GM12801 (cell line): ENCODE results near the gene SLC2A2.

Experiments
- TF ChIP-seq, protein P1 (sequence below): IDR thresholded peaks from one replicate; pipeline ENCODE4 v1.5.1; 2011; ENCODE audit warnings: control low read depth; ENCODE audit not compliant: insufficient read length; ENCODE audit errors: extremely low read depth

Gene SLC2A2

DNA sequence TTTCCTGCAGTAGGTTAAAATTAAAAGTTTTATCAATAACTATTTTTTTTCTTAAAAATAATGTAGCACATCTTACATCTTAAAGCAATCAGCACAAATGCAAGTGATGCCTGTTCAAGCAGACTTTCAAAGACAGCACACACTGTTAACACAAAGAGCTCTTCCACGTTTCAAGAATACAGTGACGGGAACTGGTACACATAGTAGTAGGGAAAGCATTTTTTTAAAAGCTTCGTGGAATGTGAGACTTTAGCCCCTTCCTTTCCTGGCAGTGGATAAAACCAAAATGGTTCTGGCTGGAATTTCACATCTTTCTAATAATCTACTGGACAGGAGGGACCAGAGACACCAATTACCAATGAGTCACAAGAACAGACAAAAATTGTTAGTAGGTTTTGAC lies 33.5 kb upstream of the SLC2A2 start:
- TF ChIP-seq, protein P1, sequence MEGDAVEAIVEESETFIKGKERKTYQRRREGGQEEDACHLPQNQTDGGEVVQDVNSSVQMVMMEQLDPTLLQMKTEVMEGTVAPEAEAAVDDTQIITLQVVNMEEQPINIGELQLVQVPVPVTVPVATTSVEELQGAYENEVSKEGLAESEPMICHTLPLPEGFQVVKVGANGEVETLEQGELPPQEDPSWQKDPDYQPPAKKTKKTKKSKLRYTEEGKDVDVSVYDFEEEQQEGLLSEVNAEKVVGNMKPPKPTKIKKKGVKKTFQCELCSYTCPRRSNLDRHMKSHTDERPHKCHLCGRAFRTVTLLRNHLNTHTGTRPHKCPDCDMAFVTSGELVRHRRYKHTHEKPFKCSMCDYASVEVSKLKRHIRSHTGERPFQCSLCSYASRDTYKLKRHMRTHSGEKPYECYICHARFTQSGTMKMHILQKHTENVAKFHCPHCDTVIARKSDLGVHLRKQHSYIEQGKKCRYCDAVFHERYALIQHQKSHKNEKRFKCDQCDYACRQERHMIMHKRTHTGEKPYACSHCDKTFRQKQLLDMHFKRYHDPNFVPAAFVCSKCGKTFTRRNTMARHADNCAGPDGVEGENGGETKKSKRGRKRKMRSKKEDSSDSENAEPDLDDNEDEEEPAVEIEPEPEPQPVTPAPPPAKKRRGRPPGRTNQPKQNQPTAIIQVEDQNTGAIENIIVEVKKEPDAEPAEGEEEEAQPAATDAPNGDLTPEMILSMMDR = no peak

- TF ChIP-seq, protein P1 = no peak
These were observed 32.5 kb upstream of the SLC2A2 start for GRCh38 chr3:171058873-171059603.

DNA sequence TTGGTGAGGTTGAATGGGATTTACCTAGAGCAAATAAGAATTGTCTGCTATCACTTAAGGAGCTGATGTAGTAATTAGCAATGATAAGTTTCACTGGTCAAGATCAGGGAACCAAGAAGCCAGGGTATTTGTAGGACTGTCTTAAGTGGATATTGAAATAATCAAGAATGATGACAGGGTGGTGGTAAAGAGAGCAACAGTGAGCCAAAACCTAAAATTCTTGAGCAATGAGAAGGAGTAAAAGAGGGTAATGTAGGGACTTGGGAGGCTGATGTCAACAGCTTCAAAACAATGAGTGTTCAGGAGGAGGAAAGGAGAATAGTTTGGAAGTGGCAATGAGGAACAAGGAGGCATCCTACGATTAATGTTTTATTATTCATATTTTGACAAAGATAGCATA lies 31.5 kb upstream of the SLC2A2 start:
- TF ChIP-seq, protein P1 = no peak

GRCh38 chr3:171057072-171057471 lies 30.6 kb upstream of the SLC2A2 start:
- TF ChIP-seq, protein P1 = no peak

- TF ChIP-seq, protein P1 = no peak
These were observed 30.0 kb upstream of the SLC2A2 start for GRCh38 chr3:171056528-171056927.

DNA sequence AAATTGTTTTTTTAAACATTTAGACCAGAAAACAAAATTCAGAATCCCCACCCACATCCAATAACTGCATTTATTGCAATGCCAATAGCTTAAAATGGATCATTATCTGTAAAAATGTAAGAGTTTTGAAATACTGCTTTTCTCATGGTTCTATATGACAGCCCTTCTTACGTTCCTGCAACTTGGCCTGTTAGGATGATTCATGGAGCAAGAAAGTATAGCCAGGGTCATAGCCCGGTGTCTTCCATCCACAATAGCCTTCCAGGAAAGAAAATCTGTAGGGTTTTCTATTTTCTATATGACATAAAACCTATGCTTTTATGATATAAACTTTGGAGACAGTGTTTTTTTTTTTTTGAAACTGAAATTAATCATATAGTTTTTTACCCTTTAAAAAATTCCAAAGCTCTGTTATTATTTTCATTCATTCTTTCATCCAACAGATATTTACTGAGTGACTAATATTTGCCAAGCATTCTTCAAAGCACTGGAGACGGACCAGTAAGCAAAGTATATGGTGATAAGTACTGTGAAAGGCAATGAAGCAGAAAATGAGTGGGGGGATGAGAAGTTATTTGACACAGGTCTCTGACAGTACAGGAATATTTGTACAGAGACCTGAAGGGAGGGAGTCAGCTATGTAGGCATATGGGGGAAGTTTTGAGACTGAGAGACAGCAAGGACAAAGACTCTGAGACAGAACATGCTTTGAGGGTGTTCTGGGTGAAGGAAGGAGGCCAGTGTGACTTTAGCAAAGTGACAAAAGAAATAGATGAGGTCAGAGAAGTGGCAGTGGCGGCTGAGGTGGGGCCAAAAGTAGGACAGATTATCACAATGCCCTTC lies 29.0 kb upstream of the SLC2A2 start:
- TF ChIP-seq, protein P1 = no peak

DNA sequence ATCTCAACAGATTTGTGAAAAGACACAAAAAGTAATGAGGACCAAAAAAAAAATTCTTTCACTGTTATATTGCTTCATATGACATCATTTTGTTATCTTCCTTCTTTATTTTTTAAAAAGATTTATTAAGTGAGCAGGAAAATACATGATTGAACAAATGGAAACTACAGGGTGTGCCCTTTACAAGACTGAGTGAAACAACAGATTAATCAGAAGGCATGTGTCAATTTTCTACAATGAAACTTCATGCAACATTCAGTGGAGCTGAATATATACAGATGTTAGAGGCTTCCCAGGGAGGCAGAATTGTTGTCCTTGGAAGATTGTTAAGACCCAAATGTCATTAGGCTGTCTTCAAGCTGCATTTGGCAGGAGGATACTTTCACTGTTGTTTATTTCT lies 28.4 kb upstream of the SLC2A2 start:
- TF ChIP-seq, protein P1 = no peak
